GM18505 (cell line): ENCODE measurements around the gene NBEAL1.
A peak's percentile ranks its signal among the peaks of the same experiment; 100 is the strongest.
"Not testable (repeated sequence)": the region's sequence is repeated elsewhere in the genome, so short reads cannot be mapped to it uniquely, and the experiment has no call there.

ENCODE experiments used
- ATAC-seq: cut with Tn5 transposase; IDR thresholded peaks from one replicate; pipeline ENCODE4 v1.9.1; 2021; ENCODE audit not compliant: unreplicated experiment
- POLR2A ChIP-seq: IDR thresholded peaks from 4 replicates; pipeline ENCODE4 v1.6.1; 2011; ENCODE audit warnings: borderline replicate concordance; ENCODE audit not compliant: insufficient read depth, insufficient read length; ENCODE audit errors: extremely low read depth

The NBEAL1 gene

GRCh38 chr2:203238704-203239526 is 224.2 kb downstream of the NBEAL1 start, which contains the start of gene CYP20A1:
TSS of gene CYP20A1 (plus strand) at chr2:203239018. CDS start at chr2:203239063, 45 bp downstream.
- peak; percentile 98 for TF ChIP-seq POLR2A
- peak; percentile 92 for ATAC-seq

GRCh38 chr2:203240491-203240890 is 225.8 kb downstream of the NBEAL1 start:
- ATAC-seq: no peak
- TF ChIP-seq POLR2A: no peak

DNA sequence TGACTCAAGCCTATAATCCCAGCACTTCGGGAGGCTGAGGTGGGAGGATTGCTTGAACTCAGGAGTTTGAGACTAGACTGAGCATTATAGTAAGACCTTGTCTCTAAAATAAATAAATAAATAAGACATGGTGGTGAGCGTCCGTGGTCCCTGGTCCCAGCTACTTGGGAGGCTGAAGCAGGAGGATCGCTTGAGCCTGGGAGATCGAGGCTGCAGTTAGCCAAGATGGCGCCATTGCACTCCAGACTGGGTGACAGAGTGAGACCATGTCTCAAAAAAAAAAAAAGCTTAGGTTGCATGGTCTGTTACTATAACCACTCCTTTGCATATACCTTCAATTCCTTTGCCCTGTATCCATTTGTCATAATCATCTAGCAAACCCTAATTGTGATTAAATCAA is 227.8 kb downstream of the NBEAL1 start:
- ATAC-seq: no peak
- TF ChIP-seq POLR2A: no peak

DNA sequence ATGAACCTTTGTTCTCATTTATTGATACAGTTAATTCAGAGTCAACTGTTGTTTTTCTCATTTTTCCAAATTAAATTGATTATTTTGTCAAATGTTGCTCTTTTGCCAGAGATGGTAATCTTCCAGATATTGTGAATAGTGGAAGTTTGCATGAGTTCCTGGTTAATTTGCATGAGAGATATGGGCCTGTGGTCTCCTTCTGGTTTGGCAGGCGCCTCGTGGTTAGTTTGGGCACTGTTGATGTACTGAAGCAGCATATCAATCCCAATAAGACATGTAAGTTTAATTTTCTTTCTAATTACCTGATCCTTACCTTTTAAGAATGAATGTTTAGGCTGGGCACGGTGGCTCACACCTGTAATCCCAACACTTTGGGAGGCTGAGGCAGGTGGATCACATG is 232.0 kb downstream of the NBEAL1 start:
- no peak for ATAC-seq
- no peak for TF ChIP-seq POLR2A

- no peak for ATAC-seq
Measured at GRCh38 chr2:203252818-203253217, 238.1 kb downstream of the NBEAL1 start.

GRCh38 chr2:203253422-203254095 is 238.9 kb downstream of the NBEAL1 start:
- not testable (repeated sequence) for ATAC-seq

More at GRCh38 chr2:203252818-203253217, 238.1 kb downstream of the NBEAL1 start:
- no peak for TF ChIP-seq POLR2A

GRCh38 chr2:203261326-203262159 is 246.9 kb downstream of the NBEAL1 start:
- no peak for ATAC-seq
- no peak for TF ChIP-seq POLR2A
